ENCODE data around the gene GLI1.
"Not testable (repeated sequence)": the region's sequence is repeated elsewhere in the genome, so short reads cannot be mapped to it uniquely, and the experiment has no call there.

The GLI1 gene

DNA sequence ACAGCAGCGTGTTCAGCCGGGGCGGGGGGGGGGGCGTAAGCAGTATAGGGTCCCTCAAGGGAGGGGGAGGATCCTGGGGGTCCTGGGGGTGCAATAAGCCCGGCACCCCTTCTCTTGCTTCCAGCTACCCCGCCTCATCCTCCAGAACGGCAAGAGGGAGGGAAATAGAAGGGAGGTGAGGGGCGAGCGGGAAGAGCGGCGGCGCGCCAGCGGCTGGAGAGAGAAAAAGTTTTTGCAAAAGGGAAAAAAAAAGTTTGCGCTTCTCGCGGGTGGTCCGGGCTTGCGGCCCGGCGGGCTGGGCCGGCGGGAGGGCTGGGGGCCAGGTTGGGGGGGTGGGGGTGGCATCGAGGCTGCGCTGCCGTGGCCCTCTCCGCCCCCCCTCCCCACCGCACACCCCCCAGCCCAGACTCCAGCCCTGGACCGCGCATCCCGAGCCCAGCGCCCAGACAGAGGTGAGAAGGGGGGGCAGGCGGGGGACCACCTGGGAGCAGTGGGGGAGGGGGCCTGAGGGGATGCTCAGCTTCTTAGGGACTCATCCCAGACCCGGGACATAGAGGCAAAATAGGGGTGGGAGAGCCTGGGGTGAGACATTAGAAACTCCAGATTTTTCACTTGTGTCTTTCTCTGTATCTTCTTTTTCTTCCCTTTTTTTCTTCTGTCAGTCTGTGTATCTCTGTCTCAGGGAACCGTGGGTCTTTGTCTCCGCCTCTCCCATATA lies at the start of gene GLI1:
Gene GLI1 (plus strand): TSS at position 36 of the 718 bp plus-strand sequence. CDS start 3,907 bp downstream, outside the sequence.
- no peak for DNase-seq

- no peak for DNase-seq
Observed at GRCh38 chr12:57410534-57410933, 49.1 kb upstream of the GLI1 start.

DNA sequence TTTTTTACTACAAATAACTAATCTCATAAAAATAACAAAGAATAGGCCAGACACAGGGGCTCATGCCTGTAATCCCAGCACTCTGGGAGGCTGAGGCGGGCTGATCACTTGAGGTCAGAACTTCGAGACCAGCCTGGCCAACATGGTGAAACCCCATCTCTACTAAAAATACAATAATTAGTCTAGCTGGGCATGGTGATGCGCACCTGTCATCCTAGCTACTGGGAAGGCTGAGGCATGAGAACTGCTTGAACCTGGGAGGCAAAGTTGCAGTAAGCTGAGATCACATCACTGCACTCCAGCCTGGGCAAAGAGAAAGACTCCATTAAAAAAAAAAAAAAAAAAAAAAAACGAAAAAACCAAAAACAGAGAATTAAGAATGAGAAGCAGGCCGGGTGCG lies 45.4 kb upstream of the GLI1 start:
- DNase-seq, result not testable (repeated sequence)

GRCh38 chr12:57415088-57415487 lies 44.5 kb upstream of the GLI1 start:
- no peak for DNase-seq

GRCh38 chr12:57416039-57416996 lies 43.3 kb upstream of the GLI1 start:
- DNase-seq, result no peak

- DNase-seq, result no peak
Observed at GRCh38 chr12:57418255-57418654, 41.3 kb upstream of the GLI1 start.

DNA sequence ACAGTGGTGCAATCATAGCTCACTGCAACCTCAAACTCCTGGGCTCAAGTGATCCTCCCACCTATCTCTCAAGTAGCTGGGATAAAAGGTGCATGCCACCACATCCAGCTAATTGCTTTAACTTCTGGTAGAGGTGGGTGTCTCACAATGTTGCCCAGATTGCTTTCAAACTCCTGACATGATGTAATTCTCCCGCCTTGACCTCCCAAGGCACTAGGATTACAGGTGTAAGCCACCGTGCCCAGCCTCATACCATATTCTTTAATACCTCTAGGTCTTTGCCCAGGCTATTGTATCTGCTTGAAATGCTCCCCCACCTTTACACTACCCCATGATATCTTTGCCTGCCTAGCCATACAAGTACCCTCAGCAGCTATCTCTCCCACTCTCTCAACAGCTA lies 40.1 kb upstream of the GLI1 start:
- no peak for DNase-seq

- no peak for DNase-seq
Observed at GRCh38 chr12:57420482-57420881, 39.1 kb upstream of the GLI1 start.

GRCh38 chr12:57426948-57427347 lies 32.6 kb upstream of the GLI1 start:
- not testable (repeated sequence) for DNase-seq

DNA sequence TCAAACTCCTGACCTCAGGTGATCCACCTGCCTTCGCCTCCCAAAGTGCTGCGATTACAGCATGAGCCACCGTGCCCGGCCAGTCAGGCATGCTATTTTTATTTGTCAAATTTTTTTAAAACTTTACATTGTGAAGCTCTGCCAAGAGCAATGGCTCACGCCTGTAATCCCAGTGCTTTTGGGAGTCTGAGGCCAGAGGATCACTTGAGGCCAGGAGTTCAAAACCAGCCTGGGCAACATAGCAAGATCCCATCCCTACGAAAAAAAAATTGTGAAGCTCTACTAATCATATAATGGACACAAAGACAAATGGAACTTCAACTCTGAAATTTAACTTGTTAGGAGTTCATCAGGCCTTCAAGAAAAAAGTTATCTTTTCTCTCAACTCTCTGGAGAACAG lies 30.6 kb upstream of the GLI1 start:
- no peak for DNase-seq

DNA sequence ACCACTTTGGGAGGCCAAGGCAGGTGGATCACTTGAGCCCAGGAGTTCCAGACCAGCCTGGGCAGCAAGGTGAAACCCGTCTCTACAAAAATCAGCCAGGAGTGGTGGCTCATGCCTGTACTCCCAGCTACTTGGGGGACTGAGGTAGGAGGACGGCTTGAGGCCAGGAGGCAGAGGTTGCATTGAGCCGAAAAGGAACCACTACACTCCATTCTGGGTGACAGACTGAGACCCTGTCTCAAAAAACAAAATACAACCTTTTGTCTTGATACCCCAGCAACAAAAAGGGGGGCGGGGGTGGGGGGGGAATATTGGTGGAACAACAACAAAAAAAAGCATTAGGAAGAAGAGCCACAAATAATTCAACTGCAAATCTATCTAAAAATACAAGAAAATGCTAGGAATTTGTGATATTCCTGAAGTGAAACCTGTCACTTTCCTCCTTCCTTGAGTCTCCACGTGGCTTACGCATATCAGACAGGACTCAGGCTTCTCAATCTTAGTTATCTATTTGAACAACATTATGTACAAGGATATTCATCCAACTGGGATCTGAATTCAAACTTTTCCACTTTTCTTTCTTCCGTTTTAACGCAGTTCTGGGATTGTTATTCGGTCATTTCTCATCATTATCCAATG lies 30.0 kb upstream of the GLI1 start:
- DNase-seq, result peak; percentile 19

- no peak for DNase-seq
Observed at GRCh38 chr12:57430112-57430930, 29.3 kb upstream of the GLI1 start.

DNA sequence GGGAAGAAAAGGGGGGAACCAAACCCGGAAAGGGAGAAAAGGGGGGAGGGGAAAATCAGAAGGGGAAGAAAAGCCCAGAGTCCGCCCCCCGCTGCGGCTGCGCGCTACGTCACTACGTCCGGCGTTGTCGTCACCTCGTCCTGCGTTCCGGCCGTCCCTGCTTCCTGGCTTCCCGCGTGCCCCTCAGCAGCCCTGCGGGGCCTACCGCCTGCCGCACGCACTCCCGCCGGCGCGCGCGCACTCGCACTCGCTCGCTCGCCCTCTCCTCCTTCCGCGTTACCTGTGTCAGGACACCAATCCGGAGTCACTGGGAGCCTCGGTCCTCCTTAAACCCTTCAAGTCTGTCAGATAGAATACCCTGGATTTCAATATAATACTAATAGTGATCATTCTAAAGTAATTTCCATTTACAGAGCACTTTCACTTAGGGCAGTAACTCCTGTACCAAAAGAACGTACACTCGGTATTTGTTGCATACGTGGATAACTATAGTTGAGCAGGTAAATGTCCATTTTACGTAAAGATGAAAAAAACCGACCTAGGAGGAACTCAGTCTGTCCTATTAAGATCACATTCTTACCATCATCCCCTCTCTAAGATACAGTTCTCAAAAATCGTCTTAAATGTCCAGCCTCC lies 28.5 kb upstream of the GLI1 start, which contains the start of gene R3HDM2:
Gene R3HDM2 (minus strand): TSS at position 113 of the 636 bp plus-strand sequence. CDS start 120,615 bp downstream, outside the sequence.
- peak; percentile 96 for DNase-seq

DNA sequence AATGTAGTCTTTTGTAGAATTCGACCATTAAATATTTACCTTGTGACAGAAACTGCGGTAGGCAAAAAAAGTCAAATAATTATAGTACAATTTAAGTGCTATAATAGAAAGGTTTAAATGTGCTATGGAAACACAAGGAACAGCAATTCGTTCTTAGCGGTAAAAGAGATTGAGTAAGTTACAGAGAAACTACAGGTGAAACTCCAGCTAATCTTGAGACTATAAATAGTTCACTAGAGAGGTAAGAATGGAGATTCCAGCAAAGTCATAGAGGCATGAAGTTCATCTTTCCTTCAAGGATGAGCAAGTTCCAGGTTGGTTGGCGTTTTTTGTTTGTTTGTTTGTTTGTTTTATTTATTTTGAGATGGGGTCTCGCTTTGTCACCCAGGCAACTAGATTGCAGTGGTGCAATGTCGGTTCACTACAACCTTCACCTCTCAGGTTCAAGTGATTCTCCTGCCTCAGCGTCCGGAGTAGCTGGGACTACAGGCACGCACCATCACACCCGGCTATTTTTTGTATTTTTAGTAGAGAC lies 27.9 kb upstream of the GLI1 start:
- no peak for DNase-seq

- no peak for DNase-seq
Observed at GRCh38 chr12:57433370-57433769, 26.2 kb upstream of the GLI1 start.

- no peak for DNase-seq
Observed at GRCh38 chr12:57434517-57435223, 24.9 kb upstream of the GLI1 start, which contains the start of gene INHBC. INHBC (plus strand) TSS chr12:57434784; CDS start chr12:57434887, 103 bp downstream.

- DNase-seq, result no peak
Observed at GRCh38 chr12:57435293-57435692, 24.3 kb upstream of the GLI1 start.

DNA sequence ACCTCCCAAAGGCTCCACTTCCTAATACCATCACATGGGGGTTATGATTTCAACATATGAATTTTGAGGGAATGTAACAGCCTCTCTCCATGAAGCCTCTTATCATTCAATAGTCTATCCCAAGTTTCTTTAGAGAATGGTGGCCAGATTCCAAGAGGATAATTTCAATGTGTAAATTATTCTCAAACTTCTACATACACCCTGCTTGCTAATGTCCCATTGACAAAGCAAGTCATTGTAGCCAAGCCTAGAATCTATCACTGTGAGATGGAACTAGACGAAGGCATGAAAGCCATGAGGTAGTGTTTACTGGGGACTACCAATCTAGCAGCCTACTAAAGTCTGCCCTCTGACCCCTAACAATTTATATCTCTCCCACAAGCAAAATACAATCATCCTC lies 21.2 kb upstream of the GLI1 start:
- no peak for DNase-seq

- DNase-seq, result no peak
Observed at GRCh38 chr12:57439762-57440266, 19.8 kb upstream of the GLI1 start.

- not testable (repeated sequence) for DNase-seq
Observed at GRCh38 chr12:57441393-57441792, 18.2 kb upstream of the GLI1 start.

Measured in inflammatory macrophage treated with lipopolysaccharide for 4 hours (primary cell).